ENCODE data around the gene CES2. TPM values are rescaled to one million over a fixed set of nuclear protein-coding genes. Genes with fewer than 3 reads are reported as not detected.

Gene CES2
- total and polyA plus RNA-seq, 2 donors (not counting 1 experiment from before 2014, with no cell fraction given) = 23.5 to 47.8 TPM

DNA sequence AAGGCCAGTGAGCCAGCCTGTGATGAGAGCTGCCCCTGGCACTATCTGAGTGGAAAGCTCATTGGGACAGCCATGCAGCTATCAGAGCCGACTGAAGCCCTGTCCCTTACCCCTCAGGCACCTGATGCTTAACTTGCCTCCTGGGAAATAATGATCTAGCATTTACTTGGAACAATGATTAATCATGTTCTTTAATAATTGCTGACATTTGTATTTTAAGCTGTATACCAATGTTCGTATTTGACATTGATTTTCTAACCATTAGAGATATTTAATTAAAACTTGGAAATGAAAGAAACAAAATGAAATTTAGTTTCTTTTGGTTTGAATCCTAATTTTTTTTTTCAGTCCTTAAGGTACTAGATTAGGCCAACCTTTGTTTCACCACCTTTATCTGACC is 44.5 kb upstream of the CES2 start:
- no peaks in the 10 kb centered on the region for H3K4me1 Mint-ChIP-seq
- intact Hi-C loops (cut with micrococcal nuclease) = no loop called here
- no peaks in the 10 kb centered on the region for H4K20me1 ChIP-seq (ENCODE audit: control insufficient read depth, insufficient read depth, low read length, poor library complexity, severe bottlenecking)
- H3K9me3 ChIP-seq (ENCODE audit: control extremely low read depth in 1 of 3, control insufficient read depth in 2 of 3, insufficient read depth in 1 of 3, low read length in 2 of 3) = no peaks in the 10 kb centered on the region
- peaks cover 0 to 3% of the 10 kb centered on the region in 2 donors for H3K4me1 ChIP-seq (ENCODE audit: control insufficient read depth in 2 of 2, insufficient read depth in 2 of 2, low read length in 2 of 2)
- no peaks in the 10 kb centered on the region for H3K27me3 Mint-ChIP-seq
- H3K4me3 ChIP-seq (ENCODE audit: control extremely low read depth in 1 of 5, extremely low read depth in 1 of 5, insufficient read depth in 1 of 5, low read depth in 2 of 5, low read length in 4 of 5) = no peak overlapping the region
- ChIA-PET POLR2A (no interaction called here), CTCF (interaction anchor here (1.0 to 1.5 kb wide), 2 partner anchors 10 to 23 kb away, joined by 4 to 5 read pairs; partner anchors contain the start of gene PDP2)
- H3K27ac Mint-ChIP-seq = no peak overlapping the region
- ATAC-seq (ENCODE audit: low read depth) = no peak
- H3K4me2 ChIP-seq (replicated peaks; ENCODE audit: low read depth, low read length, poor library complexity, severe bottlenecking) = no peak overlapping the region
- H3K27me3 ChIP-seq (replicated peaks in 1 of 4; ENCODE audit: control extremely low read depth in 1 of 4, control insufficient read depth in 3 of 4, insufficient read depth in 4 of 4, low read length in 3 of 4) = no peaks in the 10 kb centered on the region
- DNase-seq = no peak
- H3K27ac ChIP-seq (ENCODE audit: low read length in 2 of 2) = no peak overlapping the region
- no peak overlapping the region for H3K4me3 Mint-ChIP-seq
- no peaks in the 10 kb centered on the region for H3K9me3 Mint-ChIP-seq (ENCODE audit: insufficient read depth)
- TF ChIP-seq, protein P1, sequence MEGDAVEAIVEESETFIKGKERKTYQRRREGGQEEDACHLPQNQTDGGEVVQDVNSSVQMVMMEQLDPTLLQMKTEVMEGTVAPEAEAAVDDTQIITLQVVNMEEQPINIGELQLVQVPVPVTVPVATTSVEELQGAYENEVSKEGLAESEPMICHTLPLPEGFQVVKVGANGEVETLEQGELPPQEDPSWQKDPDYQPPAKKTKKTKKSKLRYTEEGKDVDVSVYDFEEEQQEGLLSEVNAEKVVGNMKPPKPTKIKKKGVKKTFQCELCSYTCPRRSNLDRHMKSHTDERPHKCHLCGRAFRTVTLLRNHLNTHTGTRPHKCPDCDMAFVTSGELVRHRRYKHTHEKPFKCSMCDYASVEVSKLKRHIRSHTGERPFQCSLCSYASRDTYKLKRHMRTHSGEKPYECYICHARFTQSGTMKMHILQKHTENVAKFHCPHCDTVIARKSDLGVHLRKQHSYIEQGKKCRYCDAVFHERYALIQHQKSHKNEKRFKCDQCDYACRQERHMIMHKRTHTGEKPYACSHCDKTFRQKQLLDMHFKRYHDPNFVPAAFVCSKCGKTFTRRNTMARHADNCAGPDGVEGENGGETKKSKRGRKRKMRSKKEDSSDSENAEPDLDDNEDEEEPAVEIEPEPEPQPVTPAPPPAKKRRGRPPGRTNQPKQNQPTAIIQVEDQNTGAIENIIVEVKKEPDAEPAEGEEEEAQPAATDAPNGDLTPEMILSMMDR (IDR thresholded peaks at IDR 0.05) = no peak
- no peak for TF ChIP-seq EZH2 (IDR thresholded peaks at IDR 0.05; ENCODE audit: borderline replicate concordance, insufficient read depth, low read depth, low read length, poor library complexity, severe bottlenecking)
- no peak overlapping the region for H2AFZ ChIP-seq (ENCODE audit: insufficient read depth, low read depth, low read length, poor library complexity, severe bottlenecking)
- H3K36me3 ChIP-seq (replicated peaks in 1 of 2; ENCODE audit: control extremely low read depth in 1 of 2, control insufficient read depth in 1 of 2, extremely low read depth in 1 of 2, insufficient read depth in 2 of 2, low read length in 1 of 2) = peaks cover 0 to 6% of the 10 kb centered on the region in 2 experiments
- WGBS (ENCODE audit: insufficient coverage) = no CpG with 5 or more reads among the region's 2 CpGs
- no peaks in the 10 kb centered on the region for H3K79me2 ChIP-seq (ENCODE audit: control insufficient read depth, insufficient read depth, low read length)
- H3K9ac ChIP-seq (ENCODE audit: low read length) = no peak overlapping the region

DNA sequence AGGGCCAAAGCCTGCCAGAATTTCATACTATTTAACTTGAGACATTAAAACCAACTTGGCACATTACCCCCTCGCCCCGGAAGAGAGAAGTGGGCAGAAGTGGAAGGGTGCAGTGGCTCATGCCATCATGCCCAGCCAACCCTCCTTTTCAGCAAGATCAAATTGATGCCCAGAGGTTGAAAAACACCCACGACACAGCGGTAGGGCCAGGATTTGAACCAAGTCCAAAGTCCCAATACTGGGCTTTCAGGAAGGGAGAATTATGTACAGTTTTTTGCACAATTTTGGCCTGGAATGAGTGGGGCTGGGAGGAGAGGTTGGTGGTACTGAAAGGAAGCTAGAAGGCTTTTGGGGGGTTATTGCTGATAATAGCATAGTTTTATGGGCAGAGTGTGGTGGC is 44.0 kb upstream of the CES2 start:
- DNase-seq (no peak), ATAC-seq (ENCODE audit: low read depth) (no peak)
- Histone ChIP-seq H4K20me1 (ENCODE audit: control insufficient read depth, insufficient read depth, low read length, poor library complexity, severe bottlenecking) (no peaks in the 10 kb centered on the region), H3K27me3 (replicated peaks in 1 of 4; ENCODE audit: control extremely low read depth in 1 of 4, control insufficient read depth in 3 of 4, insufficient read depth in 4 of 4, low read length in 3 of 4) (no peaks in the 10 kb centered on the region), H2AFZ (ENCODE audit: insufficient read depth, low read depth, low read length, poor library complexity, severe bottlenecking) (no peak overlapping the region), H3K9me3 (ENCODE audit: control extremely low read depth in 1 of 3, control insufficient read depth in 2 of 3, insufficient read depth in 1 of 3, low read length in 2 of 3) (no peaks in the 10 kb centered on the region), H3K36me3 (replicated peaks in 1 of 2; ENCODE audit: control extremely low read depth in 1 of 2, control insufficient read depth in 1 of 2, extremely low read depth in 1 of 2, insufficient read depth in 2 of 2, low read length in 1 of 2) (peaks cover 0 to 6% of the 10 kb centered on the region in 2 experiments), H3K79me2 (ENCODE audit: control insufficient read depth, insufficient read depth, low read length) (no peaks in the 10 kb centered on the region), H3K4me2 (replicated peaks; ENCODE audit: low read depth, low read length, poor library complexity, severe bottlenecking) (no peak overlapping the region), H3K27ac (ENCODE audit: low read length in 2 of 2) (no peak overlapping the region), H3K4me3 (ENCODE audit: control extremely low read depth in 1 of 5, extremely low read depth in 1 of 5, insufficient read depth in 1 of 5, low read depth in 2 of 5, low read length in 4 of 5) (no peak overlapping the region), H3K9ac (ENCODE audit: low read length) (no peak overlapping the region), H3K4me1 (ENCODE audit: control insufficient read depth in 2 of 2, insufficient read depth in 2 of 2, low read length in 2 of 2) (peaks cover 0 to 3% of the 10 kb centered on the region in 2 donors)
- ChIA-PET POLR2A (no interaction called here), CTCF (no interaction called here)
- Mint-ChIP-seq H3K27me3 (no peaks in the 10 kb centered on the region), H3K4me3 (no peak overlapping the region), H3K9me3 (ENCODE audit: insufficient read depth) (no peaks in the 10 kb centered on the region), H3K4me1 (no peaks in the 10 kb centered on the region), H3K27ac (no peak overlapping the region)
- TF ChIP-seq EZH2 (IDR thresholded peaks at IDR 0.05; ENCODE audit: borderline replicate concordance, insufficient read depth, low read depth, low read length, poor library complexity, severe bottlenecking) = no peak
- TF ChIP-seq, protein P1 (IDR thresholded peaks at IDR 0.05) = no peak
- intact Hi-C loops (cut with micrococcal nuclease) = no loop called here
- 96% methylated on average over 2 of the region's 4 CpGs for WGBS (ENCODE audit: insufficient coverage)

Data from B cell (primary cell).